GM12874 (cell line): ENCODE results near the gene GNB5.
A peak's percentile ranks its signal among the peaks of the same experiment; 100 is the strongest.

ENCODE experiments used
- TF ChIP-seq, protein P1 (sequence below): IDR thresholded peaks from 2 replicates; pipeline ENCODE4 v1.5.1; 2011; ENCODE audit warnings: low read depth, mild to moderate bottlenecking, control low read depth, low read length, moderate library complexity; ENCODE audit not compliant: insufficient read depth

Gene GNB5

DNA sequence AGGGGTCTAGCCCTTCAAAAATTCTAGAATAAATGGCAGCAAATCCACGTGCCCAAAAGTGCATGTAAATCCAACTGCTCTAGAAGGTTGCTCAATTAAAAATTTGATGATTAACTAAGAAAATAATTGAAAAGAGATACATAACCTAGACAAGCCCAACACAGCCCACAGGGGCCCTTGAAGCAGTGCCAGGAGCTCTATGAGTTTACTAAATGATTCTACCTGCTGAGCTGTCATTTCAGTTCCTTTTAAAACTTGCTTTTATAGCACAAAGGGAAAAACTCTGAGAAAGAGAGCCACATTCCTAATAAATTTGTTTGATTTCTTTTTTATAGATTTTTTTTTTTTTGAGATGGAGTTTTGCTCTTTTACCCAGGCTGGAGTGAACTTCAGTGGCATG lies 38.9 kb upstream of the GNB5 start:
- TF ChIP-seq, protein P1, sequence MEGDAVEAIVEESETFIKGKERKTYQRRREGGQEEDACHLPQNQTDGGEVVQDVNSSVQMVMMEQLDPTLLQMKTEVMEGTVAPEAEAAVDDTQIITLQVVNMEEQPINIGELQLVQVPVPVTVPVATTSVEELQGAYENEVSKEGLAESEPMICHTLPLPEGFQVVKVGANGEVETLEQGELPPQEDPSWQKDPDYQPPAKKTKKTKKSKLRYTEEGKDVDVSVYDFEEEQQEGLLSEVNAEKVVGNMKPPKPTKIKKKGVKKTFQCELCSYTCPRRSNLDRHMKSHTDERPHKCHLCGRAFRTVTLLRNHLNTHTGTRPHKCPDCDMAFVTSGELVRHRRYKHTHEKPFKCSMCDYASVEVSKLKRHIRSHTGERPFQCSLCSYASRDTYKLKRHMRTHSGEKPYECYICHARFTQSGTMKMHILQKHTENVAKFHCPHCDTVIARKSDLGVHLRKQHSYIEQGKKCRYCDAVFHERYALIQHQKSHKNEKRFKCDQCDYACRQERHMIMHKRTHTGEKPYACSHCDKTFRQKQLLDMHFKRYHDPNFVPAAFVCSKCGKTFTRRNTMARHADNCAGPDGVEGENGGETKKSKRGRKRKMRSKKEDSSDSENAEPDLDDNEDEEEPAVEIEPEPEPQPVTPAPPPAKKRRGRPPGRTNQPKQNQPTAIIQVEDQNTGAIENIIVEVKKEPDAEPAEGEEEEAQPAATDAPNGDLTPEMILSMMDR: no peak

DNA sequence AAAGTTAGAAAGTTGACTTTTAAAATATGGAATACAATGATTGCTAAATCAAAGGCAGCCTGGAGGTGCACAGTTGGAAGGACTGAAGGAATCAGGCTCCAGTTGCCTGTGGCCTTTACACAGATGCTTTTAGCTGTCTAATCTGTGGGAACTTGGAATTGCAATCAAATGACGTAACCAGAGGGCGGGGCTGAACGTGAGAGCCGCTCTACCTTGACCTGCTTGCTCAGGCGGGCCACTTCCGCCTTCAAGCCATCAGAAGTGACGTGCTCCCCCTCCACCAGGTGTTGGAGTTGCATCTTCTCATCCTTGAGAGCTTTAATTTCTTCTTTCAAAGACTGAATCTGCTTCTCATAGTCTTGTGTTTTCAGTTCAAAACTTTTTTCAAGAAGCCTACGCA lies 37.7 kb upstream of the GNB5 start:
- TF ChIP-seq, protein P1: no peak

DNA sequence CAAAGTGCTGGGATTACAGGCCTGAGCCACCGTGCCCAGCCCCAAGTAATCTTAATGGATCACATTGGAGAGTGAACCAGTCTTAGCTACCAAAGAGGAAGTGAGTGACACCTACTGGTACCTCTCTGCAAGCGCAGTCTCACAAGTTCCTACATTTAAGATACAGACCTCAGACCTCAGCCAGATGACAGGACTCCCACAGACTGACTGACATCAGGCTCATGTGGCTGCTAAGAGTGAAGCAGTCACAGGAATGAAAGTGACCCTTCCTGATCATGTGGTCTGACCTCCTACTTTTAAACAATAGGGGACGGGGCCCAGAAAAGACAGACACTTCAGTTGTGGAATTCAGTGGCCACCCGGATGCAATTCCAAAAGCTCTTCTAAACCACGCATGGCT lies 36.3 kb upstream of the GNB5 start:
- TF ChIP-seq, protein P1: peak; percentile 80; the same call in 1 of the 2 replicates

DNA sequence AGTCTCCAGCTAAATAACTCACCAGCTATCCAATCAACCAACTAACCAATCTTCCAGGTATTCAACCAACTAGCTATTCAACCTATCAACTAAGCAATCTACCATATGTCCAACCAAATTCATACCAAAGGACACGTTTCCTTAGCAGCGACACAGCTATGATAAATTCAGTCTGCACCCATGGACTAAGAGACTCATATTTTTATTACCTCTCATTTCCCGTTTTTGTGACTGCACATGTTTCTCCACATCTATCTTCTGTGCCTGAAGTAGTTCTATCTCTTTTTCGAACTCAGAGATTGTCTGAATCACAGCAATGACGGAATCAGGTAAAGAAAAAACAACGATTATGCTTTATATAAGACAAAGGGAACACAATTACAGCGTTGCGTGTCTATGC lies 34.0 kb upstream of the GNB5 start:
- TF ChIP-seq, protein P1: no peak

DNA sequence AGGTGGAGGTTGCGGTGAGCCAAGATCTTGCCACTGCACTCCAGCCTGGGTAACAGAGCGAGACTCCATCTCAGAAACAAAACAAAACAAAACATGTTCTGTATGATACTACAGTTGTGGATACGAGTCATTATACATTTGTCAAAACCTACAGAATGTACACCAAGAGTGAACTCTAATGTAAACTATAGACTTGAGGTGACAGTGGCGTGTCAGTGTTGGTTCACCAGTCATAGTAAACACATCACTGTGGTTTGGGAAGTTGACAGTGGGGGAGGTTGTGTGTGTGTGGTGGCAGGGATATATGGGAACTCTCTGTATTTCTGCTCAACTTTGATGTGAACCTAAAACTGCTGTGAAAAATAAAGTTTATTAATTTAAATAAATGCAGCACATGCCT lies 33.0 kb upstream of the GNB5 start:
- TF ChIP-seq, protein P1: no peak

DNA sequence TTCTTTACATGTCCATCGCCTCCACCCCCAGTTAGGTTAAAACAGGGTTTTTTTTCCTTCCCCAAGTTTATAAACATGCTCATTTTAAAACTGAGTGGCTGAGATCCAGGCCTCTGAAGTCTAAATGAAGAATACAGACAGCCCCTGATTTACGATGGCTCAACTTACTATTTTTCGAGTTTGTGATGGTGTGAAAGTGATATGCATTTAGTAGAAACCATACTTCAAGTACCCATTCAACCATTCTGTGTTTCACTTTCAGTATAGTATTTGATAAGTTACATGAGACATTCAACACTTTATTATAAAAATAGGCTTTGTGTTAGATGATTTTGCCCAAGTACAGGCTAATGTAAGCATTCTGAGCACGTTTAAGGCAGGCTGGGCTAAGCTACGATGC lies 30.5 kb upstream of the GNB5 start:
- TF ChIP-seq, protein P1: no peak

DNA sequence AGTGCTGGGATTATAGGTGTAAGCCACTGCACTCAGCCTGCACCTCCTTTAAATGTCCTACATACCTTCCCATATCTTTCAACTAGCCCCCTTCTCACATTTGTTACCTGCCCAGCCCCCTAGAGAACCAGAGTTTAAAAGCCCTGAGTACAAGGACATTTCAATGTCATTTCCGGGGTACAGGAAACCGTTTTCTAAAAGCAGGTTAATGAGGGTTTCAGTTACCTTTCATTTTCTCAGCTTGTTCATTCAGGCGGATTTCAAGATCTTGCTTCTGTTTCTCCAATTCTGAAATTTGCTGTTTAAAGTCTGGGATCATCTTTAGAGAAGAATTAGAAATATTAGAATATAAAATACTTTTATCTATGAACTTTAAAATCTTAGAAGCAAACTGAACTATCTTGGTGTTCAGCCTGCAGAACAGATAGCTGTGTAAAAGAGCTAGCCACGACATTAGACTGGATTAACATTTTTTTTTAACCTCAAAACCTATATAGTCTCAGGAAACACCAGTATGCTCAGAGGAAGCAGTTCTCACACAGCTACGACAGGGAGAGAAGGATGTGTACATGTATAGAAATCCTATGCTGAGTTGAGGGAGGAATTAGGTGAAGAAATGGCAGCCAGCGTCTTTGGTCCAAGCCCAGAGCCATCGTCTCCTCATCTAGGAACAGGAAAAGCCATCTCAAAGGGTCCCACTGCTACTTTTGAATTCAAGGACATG lies 29.9 kb upstream of the GNB5 start:
- TF ChIP-seq, protein P1: no peak
